CD14-positive monocyte (primary cell): ENCODE measurements around the gene FBXO7. TPM values are rescaled to one million over a fixed set of nuclear protein-coding genes. Genes with fewer than 3 reads are reported as not detected.
A peak's percentile ranks its signal among the peaks of the same experiment; 100 is the strongest.

Source experiments
- DNase-seq, 3 donors: peaks; one replicate each; pipeline ENCODE4 v3.0.0-alpha.2; 2011 to 2022
- H2AFZ ChIP-seq: 2 replicates; pipeline ENCODE4 v1.6.0; 2012; ENCODE audit warnings: mild to moderate bottlenecking, low read depth, low read length, inconsistent platforms; ENCODE audit not compliant: insufficient read depth, poor library complexity, severe bottlenecking
- H3K27ac ChIP-seq, 2 donors: 1 replicate in 1 of 2; 2 replicates in 1 of 2; pipeline ENCODE4 v1.5.1; 2012 to 2013; ENCODE audit warnings: low read length in 2 of 2, control low read depth in 1 of 2, inconsistent platforms in 1 of 2, low read depth in 1 of 2, mild to moderate bottlenecking in 1 of 2
- H3K27me3 ChIP-seq, 2 donors: one replicate each; pipeline versions ENCODE4 v1.6.0 to v1.6.1; 2011 to 2013; ENCODE audit warnings: low read length in 2 of 2; ENCODE audit not compliant: control insufficient read depth in 2 of 2, insufficient read depth in 2 of 2
- H3K36me3 ChIP-seq, 2 donors: replicated peaks in 1 of 2; 1 replicate in 1 of 2; 2 replicates in 1 of 2; pipeline versions ENCODE4 v1.5.1 to v1.6.1; 2012 to 2013; ENCODE audit warnings: low read length in 2 of 2, control low read depth in 1 of 2, inconsistent platforms in 1 of 2, mild to moderate bottlenecking in 1 of 2; ENCODE audit not compliant: insufficient read depth in 2 of 2, control insufficient read depth in 1 of 2
- H3K4me1 ChIP-seq, 2 donors: 1 replicate in 1 of 2; 2 replicates in 1 of 2; pipeline versions ENCODE4 v1.5.1 to v1.6.1; 2012 to 2013; ENCODE audit warnings: low read length in 2 of 2, control low read depth in 1 of 2, inconsistent platforms in 1 of 2, mild to moderate bottlenecking in 1 of 2, moderate library complexity in 1 of 2; ENCODE audit not compliant: insufficient read depth in 2 of 2, control insufficient read depth in 1 of 2
- H3K4me2 ChIP-seq: replicated peaks from 2 replicates; pipeline ENCODE3; 2012; ENCODE audit warnings: low read length, moderate library complexity, mild to moderate bottlenecking; ENCODE audit not compliant: poor library complexity, severe bottlenecking; ENCODE audit errors: extremely low read depth
- H3K4me3 ChIP-seq, 3 experiments: fragments of 200-600 bp in 1 of 3; sonication (generic) in 1 of 3; replicated peaks in 1 of 3; 1 replicate in 2 of 3; 2 replicates in 1 of 3; pipeline ENCODE4 v1.5.1; 2011 to 2013; ENCODE audit warnings: low read length in 3 of 3, mild to moderate bottlenecking in 3 of 3, control low read depth in 2 of 3, low read depth in 2 of 3, inconsistent platforms in 1 of 3, moderate library complexity in 1 of 3
- H3K79me2 ChIP-seq: 2 replicates; pipeline ENCODE4 v1.6.0; 2012; ENCODE audit warnings: mild to moderate bottlenecking, control low read depth, inconsistent platforms, low read length, moderate library complexity; ENCODE audit not compliant: insufficient read depth
- H3K9ac ChIP-seq: 2 replicates; pipeline ENCODE4 v1.6.0; 2017; ENCODE audit warnings: low read length, mild to moderate bottlenecking; ENCODE audit not compliant: insufficient read depth, poor library complexity, severe bottlenecking
- H3K9me3 ChIP-seq, 2 donors: replicated peaks in 1 of 2; 1 replicate in 1 of 2; 2 replicates in 1 of 2; pipeline versions ENCODE4 v1.5.1 to v1.6.1; 2012 to 2013; ENCODE audit warnings: low read length in 2 of 2, control low read depth in 1 of 2; ENCODE audit not compliant: control insufficient read depth in 1 of 2, insufficient read depth in 1 of 2
- H4K20me1 ChIP-seq: 2 replicates; pipeline ENCODE4 v1.6.0; 2012; ENCODE audit warnings: mild to moderate bottlenecking, low read length, control low read depth, moderate library complexity; ENCODE audit not compliant: insufficient read depth
- H3K27ac Mint-ChIP-seq, 7 donors: one replicate each; pipeline ENCODE4 v1.8.0; 2020; ENCODE audit warnings: mild to moderate bottlenecking in 7 of 7, mixed read lengths in 7 of 7, moderate library complexity in 6 of 7, inconsistent platforms in 2 of 7
- H3K27me3 Mint-ChIP-seq, 3 donors: one replicate each; pipeline ENCODE4 v1.8.0; 2021 to 2022; ENCODE audit warnings: low read depth in 3 of 3, mild to moderate bottlenecking in 3 of 3, mixed read lengths in 3 of 3, moderate library complexity in 3 of 3, inconsistent platforms in 1 of 3
- H3K36me3 Mint-ChIP-seq, 2 donors: one replicate each; pipeline ENCODE4 v1.8.0; 2020; ENCODE audit warnings: mixed read lengths in 2 of 2, inconsistent platforms in 1 of 2, mild to moderate bottlenecking in 1 of 2
- H3K4me1 Mint-ChIP-seq: one replicate; pipeline ENCODE4 v1.8.0; 2020; ENCODE audit warnings: mild to moderate bottlenecking, mixed read lengths
- H3K4me3 Mint-ChIP-seq, 2 donors: one replicate each; pipeline ENCODE4 v1.8.0; 2020; ENCODE audit warnings: mild to moderate bottlenecking in 2 of 2, mixed read lengths in 2 of 2, moderate library complexity in 1 of 2
- H3K9me3 Mint-ChIP-seq, 7 donors: one replicate each; pipeline ENCODE4 v1.8.0; 2020 to 2022; ENCODE audit warnings: mixed read lengths in 7 of 7, mild to moderate bottlenecking in 6 of 7, moderate library complexity in 6 of 7, inconsistent platforms in 2 of 7
- WGBS: methylation state at CpG from one replicate; pipeline ENCODE4 v1.1.5; 2013; ENCODE audit warnings: missing lambda C conversion rate; ENCODE audit not compliant: insufficient coverage; 5-methylcytosine and 5-hydroxymethylcytosine counted together
- intact Hi-C, 2 donors: fragments of 100-400 bp; cut with micrococcal nuclease; formaldehyde crosslinking; loops; one replicate each; pipeline versions ENCODE4 v1.15.0 to v1.15.1; 2023
- polyA plus RNA-seq, 3 donors: library from polyadenylated mRNA; depleted of rRNA in 1 of 3; unstranded in 2 of 3; stranded (reverse) in 1 of 3; fragments of 300-500 nt in 2 of 3; fragments of >200 nt in 1 of 3; fragmentation: Illumina TruSeq in 2 of 3; gene quantifications; 1 replicate in 2 of 3; 2 replicates in 1 of 3; pipeline ENCODE4 v1.2.3, GENCODE V29; 2012 to 2021
- TF ChIP-seq, protein P1 (sequence below): fragments of 200-600 bp; IDR thresholded peaks from one replicate; pipeline ENCODE4 v1.8.0; 2022; ENCODE audit warnings: antibody characterized with exemption, mild to moderate bottlenecking

The FBXO7 gene
- polyA plus RNA-seq, 3 donors = 56.7 to 116 (median 103) TPM

DNA sequence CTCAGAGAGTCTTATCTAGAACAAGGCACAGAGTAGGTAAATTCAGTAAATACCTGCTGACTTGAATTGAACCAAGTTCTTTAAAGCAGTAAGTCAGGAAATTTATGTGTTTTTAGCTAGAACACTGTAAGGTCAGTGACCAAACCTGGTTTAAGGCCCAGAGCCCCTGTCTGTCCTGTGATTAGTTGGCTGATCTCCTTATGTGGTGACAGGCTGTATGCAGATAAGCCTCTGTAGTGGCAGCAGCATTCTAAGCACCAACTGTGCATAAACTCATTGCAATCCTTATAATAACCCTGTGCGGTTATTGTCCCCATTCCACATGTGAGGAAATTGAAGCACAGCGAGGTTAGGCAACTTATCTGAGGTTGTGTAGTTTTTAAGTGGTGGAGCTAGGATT is 40.5 kb downstream of the FBXO7 start:
- no peaks in the 10 kb centered on the region for H3K79me2 ChIP-seq
- H3K4me1 ChIP-seq = no peaks in the 10 kb centered on the region
- no peak overlapping the region for H2AFZ ChIP-seq
- H3K36me3 ChIP-seq = no peaks in the 10 kb centered on the region
- H3K27me3 ChIP-seq = no peaks in the 10 kb centered on the region
- WGBS = no CpG with 5 or more reads among the region's 2 CpGs
- TF ChIP-seq, protein P1, sequence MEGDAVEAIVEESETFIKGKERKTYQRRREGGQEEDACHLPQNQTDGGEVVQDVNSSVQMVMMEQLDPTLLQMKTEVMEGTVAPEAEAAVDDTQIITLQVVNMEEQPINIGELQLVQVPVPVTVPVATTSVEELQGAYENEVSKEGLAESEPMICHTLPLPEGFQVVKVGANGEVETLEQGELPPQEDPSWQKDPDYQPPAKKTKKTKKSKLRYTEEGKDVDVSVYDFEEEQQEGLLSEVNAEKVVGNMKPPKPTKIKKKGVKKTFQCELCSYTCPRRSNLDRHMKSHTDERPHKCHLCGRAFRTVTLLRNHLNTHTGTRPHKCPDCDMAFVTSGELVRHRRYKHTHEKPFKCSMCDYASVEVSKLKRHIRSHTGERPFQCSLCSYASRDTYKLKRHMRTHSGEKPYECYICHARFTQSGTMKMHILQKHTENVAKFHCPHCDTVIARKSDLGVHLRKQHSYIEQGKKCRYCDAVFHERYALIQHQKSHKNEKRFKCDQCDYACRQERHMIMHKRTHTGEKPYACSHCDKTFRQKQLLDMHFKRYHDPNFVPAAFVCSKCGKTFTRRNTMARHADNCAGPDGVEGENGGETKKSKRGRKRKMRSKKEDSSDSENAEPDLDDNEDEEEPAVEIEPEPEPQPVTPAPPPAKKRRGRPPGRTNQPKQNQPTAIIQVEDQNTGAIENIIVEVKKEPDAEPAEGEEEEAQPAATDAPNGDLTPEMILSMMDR = no peak
- no peaks in the 10 kb centered on the region for H3K9me3 ChIP-seq
- no peak overlapping the region for H3K27ac ChIP-seq
- H4K20me1 ChIP-seq = no peaks in the 10 kb centered on the region
- H3K4me1 Mint-ChIP-seq = no peaks in the 10 kb centered on the region
- H3K9ac ChIP-seq = no peak overlapping the region
- no peak for DNase-seq
- H3K4me2 ChIP-seq = no peak overlapping the region
- no peaks in the 10 kb centered on the region for H3K36me3 Mint-ChIP-seq
- no peak overlapping the region for H3K4me3 ChIP-seq
- no peak overlapping the region for H3K4me3 Mint-ChIP-seq
- peaks cover 0 to 6% (median 0%) of the 10 kb centered on the region in 7 donors for H3K9me3 Mint-ChIP-seq
- intact Hi-C loops = no loop called here
- H3K27ac Mint-ChIP-seq = peak overlapping the region in 1 of 7 donors; percentile 72
- H3K27me3 Mint-ChIP-seq = peaks cover 0 to 6% (median 0%) of the 10 kb centered on the region in 3 donors

DNA sequence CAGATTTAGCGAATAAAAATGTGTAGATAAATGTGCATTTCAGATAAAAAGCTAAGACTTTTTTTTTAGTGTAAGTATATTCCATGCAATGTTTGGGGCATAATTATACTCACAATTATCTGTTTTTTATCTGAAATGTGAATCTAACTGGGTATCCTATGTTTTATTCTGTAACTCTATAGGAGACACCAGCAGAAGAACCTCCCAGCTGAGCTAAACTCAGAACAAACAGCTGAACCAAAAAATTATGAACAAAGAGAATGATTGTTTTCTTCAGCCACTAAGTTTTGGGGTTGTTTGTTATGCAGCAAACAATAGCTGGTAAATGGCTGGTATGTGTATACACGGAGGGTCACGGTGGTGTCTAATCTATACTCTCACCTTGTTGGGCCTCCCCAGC is 42.9 kb downstream of the FBXO7 start:
- Mint-ChIP-seq H3K4me1 (no peaks in the 10 kb centered on the region), H3K27ac (no peak overlapping the region), H3K4me3 (no peak overlapping the region), H3K36me3 (no peaks in the 10 kb centered on the region), H3K9me3 (peaks cover 0 to 6% (median 0%) of the 10 kb centered on the region in 7 donors), H3K27me3 (peaks cover 0 to 8% (median 2%) of the 10 kb centered on the region in 3 donors)
- Histone ChIP-seq H4K20me1 (no peaks in the 10 kb centered on the region), H3K9me3 (no peaks in the 10 kb centered on the region), H3K79me2 (no peaks in the 10 kb centered on the region), H2AFZ (no peak overlapping the region), H3K9ac (no peak overlapping the region), H3K27ac (no peak overlapping the region), H3K4me2 (no peak overlapping the region), H3K4me1 (no peaks in the 10 kb centered on the region), H3K36me3 (no peaks in the 10 kb centered on the region), H3K4me3 (no peak overlapping the region), H3K27me3 (no peaks in the 10 kb centered on the region)
- TF ChIP-seq, protein P1 = no peak
- 100% methylated on average over 2 of the region's 3 CpGs for WGBS
- DNase-seq = no peak
- intact Hi-C loops = no loop called here
